H9 (cell line): ENCODE data around the gene DOCK9. TPM values are rescaled to one million over a fixed set of nuclear protein-coding genes. Genes with fewer than 3 reads are reported as not detected.

ENCODE experiments used
- DNase-seq: peaks from one replicate; pipeline ENCODE4 v3.0.0-alpha.2; 2017
- H2AFZ ChIP-seq: one replicate; pipeline ENCODE4 v1.6.1; 2013; ENCODE audit warnings: mild to moderate bottlenecking, low read length, control low read depth, moderate library complexity
- H2AK5ac ChIP-seq: 2 replicates; pipeline ENCODE4 v1.6.1; 2013; ENCODE audit warnings: low read length, control low read depth, mixed read lengths; ENCODE audit not compliant: insufficient read length
- H2BK120ac ChIP-seq: one replicate; pipeline ENCODE4 v1.6.1; 2013; ENCODE audit warnings: low read depth, mild to moderate bottlenecking, low read length, control low read depth, inconsistent platforms; ENCODE audit not compliant: poor library complexity, severe bottlenecking
- H2BK12ac ChIP-seq: 2 replicates; pipeline ENCODE4 v1.6.1; 2013; ENCODE audit warnings: low read length, control low read depth, mixed read lengths, low read depth; ENCODE audit not compliant: insufficient read length
- H2BK15ac ChIP-seq: 2 replicates; pipeline ENCODE4 v1.6.1; 2013; ENCODE audit warnings: low read depth, low read length, control low read depth
- H2BK20ac ChIP-seq: one replicate; pipeline ENCODE4 v1.6.1; 2013; ENCODE audit warnings: low read depth, mild to moderate bottlenecking, low read length, control low read depth, inconsistent platforms; ENCODE audit not compliant: poor library complexity, severe bottlenecking
- H2BK5ac ChIP-seq: 2 replicates; pipeline ENCODE4 v1.6.1; 2013; ENCODE audit warnings: low read length, control low read depth, mixed read lengths; ENCODE audit not compliant: insufficient read length
- H3K14ac ChIP-seq: 2 replicates; pipeline ENCODE4 v1.6.1; 2013; ENCODE audit warnings: low read length, control low read depth; ENCODE audit not compliant: insufficient read depth
- H3K18ac ChIP-seq: 2 replicates; pipeline ENCODE4 v1.6.1; 2013; ENCODE audit warnings: low read depth, mild to moderate bottlenecking, mixed read lengths, low read length, control low read depth; ENCODE audit not compliant: insufficient read length
- H3K23ac ChIP-seq: 2 replicates; pipeline ENCODE4 v1.6.1; 2013; ENCODE audit warnings: low read length, control low read depth, mixed read lengths, low read depth; ENCODE audit not compliant: insufficient read length
- H3K23me2 ChIP-seq: 2 replicates; pipeline ENCODE4 v1.6.1; 2013; ENCODE audit warnings: low read depth, mild to moderate bottlenecking, mixed read lengths, low read length, control low read depth; ENCODE audit not compliant: insufficient read length, poor library complexity, severe bottlenecking
- H3K27ac ChIP-seq: 2 replicates; pipeline ENCODE4 v1.5.1; 2013; ENCODE audit warnings: low read length, control low read depth, mixed read lengths, low read depth; ENCODE audit not compliant: insufficient read length
- H3K27me3 ChIP-seq: 2 replicates; pipeline ENCODE4 v1.6.1; 2013; ENCODE audit warnings: low read length, control low read depth, inconsistent platforms; ENCODE audit not compliant: insufficient read depth
- H3K4ac ChIP-seq: 2 replicates; pipeline ENCODE4 v1.6.1; 2013; ENCODE audit warnings: low read depth, mild to moderate bottlenecking, control low read depth, inconsistent platforms, low read length, moderate library complexity
- H3K4me1 ChIP-seq: 2 replicates; pipeline ENCODE4 v1.6.1; 2013; ENCODE audit warnings: low read length, control low read depth, inconsistent platforms; ENCODE audit not compliant: insufficient read depth
- H3K4me2 ChIP-seq: 2 replicates; pipeline ENCODE4 v1.6.1; 2013; ENCODE audit warnings: low read length, control low read depth, mixed read lengths; ENCODE audit not compliant: insufficient read length, insufficient read depth
- H3K56ac ChIP-seq: 2 replicates; pipeline ENCODE4 v1.6.1; 2013; ENCODE audit warnings: low read depth, mild to moderate bottlenecking, mixed read lengths, low read length, control low read depth; ENCODE audit not compliant: insufficient read length
- H3K79me1 ChIP-seq: 2 replicates; pipeline ENCODE4 v1.6.1; 2013; ENCODE audit warnings: low read depth, mild to moderate bottlenecking, moderate library complexity, low read length, control low read depth, inconsistent platforms; ENCODE audit not compliant: insufficient read depth, poor library complexity, severe bottlenecking
- H3K79me2 ChIP-seq: 2 replicates; pipeline ENCODE4 v1.6.1; 2013; ENCODE audit warnings: low read length, control low read depth, inconsistent platforms; ENCODE audit not compliant: insufficient read depth
- H3K9ac ChIP-seq: 2 replicates; pipeline ENCODE4 v1.6.1; 2013; ENCODE audit warnings: low read length, control low read depth, mixed read lengths; ENCODE audit not compliant: insufficient read length; ENCODE audit errors: extremely low read depth
- H3K9me3 ChIP-seq: one replicate; pipeline ENCODE4 v1.6.1; 2013; ENCODE audit warnings: low read depth, low read length, inconsistent platforms; ENCODE audit not compliant: control insufficient read depth
- H3T11ph ChIP-seq: one replicate; pipeline ENCODE4 v1.6.1; 2013; ENCODE audit warnings: mild to moderate bottlenecking, low read length, control low read depth, inconsistent platforms
- H4K20me1 ChIP-seq: one replicate; pipeline ENCODE4 v1.6.1; 2013; ENCODE audit not compliant: control insufficient read depth, insufficient read length, insufficient read depth
- H4K5ac ChIP-seq: 2 replicates; pipeline ENCODE4 v1.6.1; 2013; ENCODE audit warnings: low read depth, mild to moderate bottlenecking, mixed read lengths, low read length, control low read depth; ENCODE audit not compliant: insufficient read length
- H4K8ac ChIP-seq: replicated peaks from 2 replicates; pipeline ENCODE4 v1.6.1; 2013; ENCODE audit warnings: low read length, control low read depth, mixed read lengths, low read depth; ENCODE audit not compliant: insufficient read length
- H4K91ac ChIP-seq: 2 replicates; pipeline ENCODE4 v1.6.1; 2013; ENCODE audit warnings: low read depth, mild to moderate bottlenecking, moderate library complexity, mixed read lengths, low read length, control low read depth; ENCODE audit not compliant: insufficient read length
- H3K27ac Mint-ChIP-seq, 3 experiments: 2 replicates in 2 of 3; 3 replicates in 1 of 3; pipeline ENCODE4 v1.8.0; 2020 to 2021; ENCODE audit warnings: mixed read lengths in 3 of 3, mild to moderate bottlenecking in 1 of 3, moderate library complexity in 1 of 3
- H3K27me3 Mint-ChIP-seq: 2 replicates; pipeline ENCODE4 v1.8.0; 2021; ENCODE audit warnings: low read depth, mild to moderate bottlenecking, moderate library complexity, mixed read lengths
- H3K36me3 Mint-ChIP-seq, 3 experiments: 2 replicates in 2 of 3; 3 replicates in 1 of 3; pipeline ENCODE4 v1.8.0; 2020 to 2021; ENCODE audit warnings: low read depth in 3 of 3, mixed read lengths in 3 of 3; ENCODE audit not compliant: insufficient read depth in 1 of 3
- H3K4me1 Mint-ChIP-seq, 2 experiments: 2 replicates each; pipeline ENCODE4 v1.8.0; 2020; ENCODE audit warnings: mixed read lengths in 2 of 2
- H3K4me3 Mint-ChIP-seq, 2 experiments: 2 replicates in 1 of 2; 3 replicates in 1 of 2; pipeline ENCODE4 v1.8.0; 2020 to 2021; ENCODE audit warnings: mild to moderate bottlenecking in 2 of 2, mixed read lengths in 2 of 2, moderate library complexity in 1 of 2
- H3K9me3 Mint-ChIP-seq, 2 experiments: 2 replicates in 1 of 2; 3 replicates in 1 of 2; pipeline ENCODE4 v1.8.0; 2020; ENCODE audit warnings: mild to moderate bottlenecking in 2 of 2, mixed read lengths in 2 of 2, moderate library complexity in 1 of 2
- WGBS: extraction: QIAGEN DNeasy Blood & Tissue Kit; methylation state at CpG from one replicate; pipeline ENCODE4 v1.1.7; 2013; ENCODE audit warnings: missing lambda C conversion rate, low lambda C conversion rate, mixed read lengths; ENCODE audit not compliant: insufficient read length; ENCODE audit errors: extremely low coverage; 5-methylcytosine and 5-hydroxymethylcytosine counted together
- total RNA-seq: library from RNA; stranded (reverse); gene quantifications from 2 replicates; pipeline ENCODE4 v1.2.1, GENCODE V29; 2021
- TF ChIP-seq, protein P1 (sequence below): fragments of 200-600 bp; sonication (generic); conservative IDR thresholded peaks from 3 replicates; pipeline ENCODE4 v1.8.0; 2021; ENCODE audit warnings: antibody characterized with exemption, mild to moderate bottlenecking

Gene DOCK9
- total RNA-seq, 1 experiment from 2014 or later: 23.0 TPM

DNA sequence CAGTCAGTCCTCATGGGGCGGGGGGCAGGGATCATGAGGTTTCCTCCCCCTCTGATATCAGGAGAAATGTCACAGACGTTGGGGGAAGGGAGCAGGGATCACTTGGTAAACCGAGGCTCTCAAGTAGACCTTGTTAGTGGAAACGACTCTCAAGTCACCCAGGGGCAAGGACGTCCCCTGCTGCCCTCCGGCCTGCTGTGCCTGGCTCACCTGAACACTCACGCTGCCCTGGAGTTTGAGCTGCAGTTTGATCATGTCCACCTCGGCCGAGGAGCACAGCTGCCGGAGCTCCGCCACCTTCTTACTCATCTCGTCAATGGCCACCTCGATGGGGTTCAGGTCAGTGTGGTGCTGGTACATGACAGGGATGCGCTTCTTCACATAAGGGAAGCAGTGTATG lies 177.8 kb downstream of the DOCK9 start:
- Histone ChIP-seq H2BK5ac (no peak overlapping the region), H2BK15ac (no peak overlapping the region), H3K9me3 (no peaks in the 10 kb centered on the region), H3K79me1 (no peaks in the 10 kb centered on the region), H4K8ac (no peak overlapping the region), H3K18ac (no peak overlapping the region), H2BK20ac (no peak overlapping the region), H3K27me3 (no peaks in the 10 kb centered on the region), H3K27ac (no peak overlapping the region), H3K56ac (no peak overlapping the region), H2AFZ (no peak overlapping the region), H2BK120ac (no peak overlapping the region), H3K4ac (no peak overlapping the region), H3K23me2 (no peaks in the 10 kb centered on the region), H3K4me2 (no peak overlapping the region), H4K5ac (no peak overlapping the region), H3T11ph (no peak overlapping the region), H2AK5ac (no peak overlapping the region), H2BK12ac (no peak overlapping the region), H4K91ac (no peak overlapping the region), H3K14ac (no peak overlapping the region), H3K23ac (no peak overlapping the region), H3K79me2 (no peaks in the 10 kb centered on the region), H4K20me1 (no peaks in the 10 kb centered on the region), H3K4me1 (no peaks in the 10 kb centered on the region), H3K9ac (no peak overlapping the region)
- Mint-ChIP-seq H3K27ac (no peak overlapping the region), H3K4me3 (no peak overlapping the region), H3K9me3 (no peaks in the 10 kb centered on the region), H3K36me3 (peaks cover 0 to 2% (median 0%) of the 10 kb centered on the region in 3 experiments; a peak in 2 of 7 replicates), H3K27me3 (no peaks in the 10 kb centered on the region; the same call in 1 of the 2 replicates), H3K4me1 (peaks cover 6 to 11% of the 10 kb centered on the region in 2 experiments; a peak in 3 of 4 replicates)
- TF ChIP-seq, protein P1, sequence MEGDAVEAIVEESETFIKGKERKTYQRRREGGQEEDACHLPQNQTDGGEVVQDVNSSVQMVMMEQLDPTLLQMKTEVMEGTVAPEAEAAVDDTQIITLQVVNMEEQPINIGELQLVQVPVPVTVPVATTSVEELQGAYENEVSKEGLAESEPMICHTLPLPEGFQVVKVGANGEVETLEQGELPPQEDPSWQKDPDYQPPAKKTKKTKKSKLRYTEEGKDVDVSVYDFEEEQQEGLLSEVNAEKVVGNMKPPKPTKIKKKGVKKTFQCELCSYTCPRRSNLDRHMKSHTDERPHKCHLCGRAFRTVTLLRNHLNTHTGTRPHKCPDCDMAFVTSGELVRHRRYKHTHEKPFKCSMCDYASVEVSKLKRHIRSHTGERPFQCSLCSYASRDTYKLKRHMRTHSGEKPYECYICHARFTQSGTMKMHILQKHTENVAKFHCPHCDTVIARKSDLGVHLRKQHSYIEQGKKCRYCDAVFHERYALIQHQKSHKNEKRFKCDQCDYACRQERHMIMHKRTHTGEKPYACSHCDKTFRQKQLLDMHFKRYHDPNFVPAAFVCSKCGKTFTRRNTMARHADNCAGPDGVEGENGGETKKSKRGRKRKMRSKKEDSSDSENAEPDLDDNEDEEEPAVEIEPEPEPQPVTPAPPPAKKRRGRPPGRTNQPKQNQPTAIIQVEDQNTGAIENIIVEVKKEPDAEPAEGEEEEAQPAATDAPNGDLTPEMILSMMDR: no peak
- DNase-seq: no peak
- WGBS: no CpG with 5 or more reads among the region's 14 CpGs
